ENCODE results near the gene NSMCE1. TPM values are rescaled to one million over a fixed set of nuclear protein-coding genes. Genes with fewer than 3 reads are reported as not detected.
"Not testable (repeated sequence)": the region's sequence is repeated elsewhere in the genome, so short reads cannot be mapped to it uniquely, and the experiment has no call there.

The NSMCE1 gene
- total RNA-seq, 2 experiments from 2014 or later, result 117 to 118 TPM

GRCh38 chr16:27304881-27305745 is 36.5 kb upstream of the NSMCE1 start:
- POLR2A ChIA-PET, result interaction anchor here (0.6 kb wide), 1 partner anchor 43 kb away, joined by 3 read pairs; no protein-coding TSS in a partner anchor
- CTCF ChIA-PET, result interaction anchor here (0.7 kb wide), 1 partner anchor 51 kb away, joined by 3 read pairs; no protein-coding TSS in a partner anchor

DNA sequence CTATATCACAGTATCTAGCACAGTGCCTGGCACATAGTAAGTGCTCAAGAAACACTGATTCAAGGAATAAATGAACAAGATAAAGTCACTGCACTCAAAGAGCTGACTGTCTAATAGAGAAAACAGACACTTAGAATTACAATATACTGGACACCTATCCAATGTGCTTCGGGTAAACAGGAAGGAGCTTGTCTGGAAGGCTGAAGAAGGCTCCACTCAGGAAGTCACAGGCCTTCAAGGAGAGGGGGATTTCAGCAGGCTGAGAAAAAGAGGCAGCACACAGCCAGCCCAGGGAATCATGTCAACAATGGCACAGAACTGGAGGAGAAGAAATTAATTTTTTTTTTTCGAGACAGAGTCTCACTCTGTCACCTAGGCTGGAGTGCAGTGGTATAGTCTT is 35.5 kb upstream of the NSMCE1 start:
- ChIA-PET POLR2A (no interaction called here), CTCF (no interaction called here)

DNA sequence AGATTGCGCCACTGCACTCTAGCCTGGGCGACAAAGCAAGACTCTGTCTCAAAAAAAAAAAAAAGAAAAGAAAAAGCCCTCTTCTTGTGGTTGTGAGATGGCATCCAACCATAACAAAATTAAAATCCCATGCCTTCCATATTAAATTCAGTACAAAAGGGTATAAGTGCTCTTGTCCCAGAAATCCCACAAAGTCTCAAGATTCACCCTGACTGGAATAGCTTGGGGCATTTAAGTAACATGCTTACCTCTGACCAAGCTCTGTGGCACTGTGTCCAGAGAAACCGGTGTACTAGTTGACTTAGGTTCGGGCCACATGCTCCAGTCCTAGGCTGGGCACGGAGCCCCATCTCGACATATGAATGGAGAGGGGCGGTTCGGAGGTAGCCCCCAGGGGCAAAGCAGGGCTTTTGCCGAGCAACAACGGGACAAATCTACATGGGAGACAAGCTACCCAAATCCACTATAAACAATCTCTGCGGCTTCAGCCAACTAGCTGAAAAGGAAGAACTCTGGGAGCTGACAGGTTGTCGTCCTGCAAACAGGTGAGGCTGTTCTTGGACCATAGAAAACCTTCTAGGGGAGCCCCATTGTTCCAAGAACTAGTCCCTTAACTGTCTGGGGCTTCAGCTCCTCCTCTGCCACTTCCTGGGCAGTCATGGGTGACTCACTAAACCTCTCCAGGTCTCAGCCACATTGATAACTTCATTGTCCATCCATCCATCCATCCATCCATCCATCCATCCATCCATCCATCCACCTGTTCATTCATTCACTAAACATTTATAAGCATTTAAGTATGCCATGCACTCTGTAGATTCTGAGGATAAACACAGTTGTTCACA is 34.9 kb upstream of the NSMCE1 start:
- ChIA-PET CTCF (no interaction called here), POLR2A (no interaction called here)

DNA sequence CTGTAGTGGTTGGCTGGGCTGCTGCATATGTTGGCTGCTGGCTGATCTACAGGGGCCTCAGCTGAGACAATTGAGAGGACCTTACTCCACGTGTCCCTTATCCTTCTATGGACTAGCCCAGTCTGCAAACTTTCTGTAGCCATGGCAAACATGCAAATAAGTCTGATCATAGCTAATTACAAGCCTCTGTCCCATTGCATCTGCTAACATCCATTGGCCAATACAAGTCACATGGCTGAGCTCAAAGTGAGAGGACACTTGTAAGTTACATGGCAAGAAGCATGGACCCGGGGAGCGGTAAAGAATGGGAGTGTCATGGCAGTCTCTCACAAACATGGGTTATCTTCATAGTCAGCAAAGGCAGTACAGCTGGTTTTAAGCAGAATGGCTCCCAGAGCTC is 33.6 kb upstream of the NSMCE1 start:
- POLR2A ChIA-PET, result no interaction called here
- CTCF ChIA-PET, result no interaction called here

DNA sequence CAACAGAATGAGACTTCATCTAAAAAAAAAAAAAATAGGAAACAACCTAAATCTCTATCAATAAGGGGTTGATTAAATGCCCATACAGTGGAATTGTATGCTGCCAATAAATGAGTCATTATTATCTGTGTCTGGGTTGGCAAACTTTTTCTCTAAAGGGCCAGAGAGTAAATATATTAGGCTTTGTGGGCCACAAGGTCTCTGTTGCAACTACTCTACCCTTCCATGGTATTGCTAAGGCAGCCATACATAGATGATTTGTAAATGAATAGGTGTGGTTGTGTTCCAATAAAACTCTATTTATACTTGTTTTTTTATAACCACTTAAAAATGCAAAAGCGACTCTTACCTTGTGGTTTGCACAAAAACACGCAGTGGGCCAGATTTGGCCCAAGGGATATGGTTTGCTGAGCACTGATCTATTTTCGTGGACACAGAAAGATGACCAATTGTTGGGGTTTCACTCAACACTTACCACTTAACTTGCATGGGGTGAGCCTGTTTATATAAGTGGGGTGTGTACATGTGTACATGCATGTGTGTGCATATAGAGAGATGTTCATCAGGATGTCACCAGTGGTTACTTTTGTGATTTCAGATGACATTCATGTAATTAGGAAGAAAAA is 32.8 kb upstream of the NSMCE1 start:
- ChIA-PET CTCF (no interaction called here), POLR2A (no interaction called here)

DNA sequence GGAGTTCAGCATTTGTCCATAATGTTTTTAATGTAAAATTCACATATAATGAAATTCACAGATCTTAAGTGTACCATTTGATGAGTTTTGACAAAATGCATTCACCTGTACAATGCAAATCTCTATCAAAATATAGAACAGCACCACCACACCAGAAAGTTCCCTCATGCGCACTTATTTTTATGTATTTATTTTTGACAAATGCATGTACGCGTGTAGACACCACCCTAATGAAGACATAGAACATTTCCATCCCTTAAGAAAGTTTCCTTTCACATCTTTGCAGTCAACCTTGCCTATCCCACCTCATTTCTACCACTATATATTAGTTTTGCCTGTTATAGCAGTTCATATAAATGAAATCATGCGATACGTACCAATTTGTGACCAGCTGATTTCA is 29.6 kb upstream of the NSMCE1 start:
- ChIA-PET CTCF (no interaction called here), POLR2A (no interaction called here)

DNA sequence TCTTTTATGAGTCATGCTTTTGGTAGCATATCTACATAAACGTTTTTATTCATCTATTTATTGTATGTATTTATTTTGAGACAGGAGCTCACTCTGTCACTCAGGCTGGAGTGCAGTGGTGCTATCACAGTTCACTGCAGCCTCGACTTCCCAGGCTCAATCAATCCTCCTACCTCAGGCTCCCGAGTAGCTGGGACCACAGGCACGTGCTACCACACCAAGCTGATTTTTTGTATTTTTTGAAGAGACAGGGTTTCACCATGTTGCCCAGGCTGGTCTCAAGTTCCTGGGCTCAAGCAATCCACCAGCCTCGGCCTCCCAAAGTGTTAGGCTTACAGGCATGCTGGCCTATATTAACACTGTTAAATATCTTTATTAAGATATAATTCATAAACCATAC is 24.8 kb upstream of the NSMCE1 start:
- POLR2A ChIA-PET, result no interaction called here
- CTCF ChIA-PET, result interaction anchor here (1.6 kb wide), 1 partner anchor 10 kb away, joined by 3 read pairs; no protein-coding TSS in a partner anchor

GRCh38 chr16:27291722-27292240 is 23.2 kb upstream of the NSMCE1 start:
- ChIA-PET CTCF (interaction anchor here (1.1 to 2.4 kb wide), 2 partner anchors 57 to 178 kb away, joined by 4 to 7 read pairs; no protein-coding TSS in a partner anchor), POLR2A (no interaction called here)

- CTCF ChIA-PET, result interaction anchor here (1.1 to 2.4 kb wide), 2 partner anchors 56 to 177 kb away, joined by 4 to 7 read pairs; no protein-coding TSS in a partner anchor
Measured at GRCh38 chr16:27291106-27291505, 22.5 kb upstream of the NSMCE1 start.

GRCh38 chr16:27290562-27290961 is 22.0 kb upstream of the NSMCE1 start:
- ChIA-PET POLR2A (interaction anchor here (0.5 kb wide), 1 partner anchor 22 kb away, joined by 3 read pairs; the partner anchor contains the start of gene NSMCE1), CTCF (interaction anchor here (0.6 to 2.4 kb wide), 3 partner anchors 22 to 56 kb away, joined by 3 to 7 read pairs (median 3); partner anchors contain the start of gene NSMCE1)

More at GRCh38 chr16:27291106-27291505, 22.5 kb upstream of the NSMCE1 start:
- POLR2A ChIA-PET, result no interaction called here

DNA sequence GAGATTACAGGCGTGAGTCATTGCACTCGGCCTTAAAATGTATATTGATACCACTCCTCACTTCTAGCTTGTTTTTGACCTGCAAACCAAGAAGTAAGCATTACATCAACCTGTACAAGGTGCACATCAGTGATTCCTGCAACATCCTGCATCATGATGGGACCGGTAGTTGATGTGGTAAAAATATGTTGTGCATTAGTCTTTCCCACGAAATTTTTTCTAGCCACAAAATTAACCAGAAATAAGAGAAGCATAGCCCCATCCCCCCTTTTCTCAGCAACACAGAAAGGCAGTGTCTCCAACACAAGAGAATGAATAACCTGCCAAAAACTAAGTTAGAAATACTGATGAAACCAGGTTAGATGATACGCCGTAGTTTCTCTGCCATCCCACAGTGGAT is 21.1 kb upstream of the NSMCE1 start:
- POLR2A ChIA-PET, result interaction anchor here (0.6 to 0.7 kb wide), 2 partner anchors 35 to 86 kb away, joined by 3 to 4 read pairs; partner anchors contain the start of gene KDM8

GRCh38 chr16:27288313-27288712 is 19.7 kb upstream of the NSMCE1 start:
- POLR2A ChIA-PET, result not testable (repeated sequence)
- CTCF ChIA-PET, result interaction anchor here (0.9 kb wide), 1 partner anchor 40 kb away, joined by 3 read pairs; no protein-coding TSS in a partner anchor

More for the DNA sequence above, 21.1 kb upstream of the NSMCE1 start:
- CTCF ChIA-PET, result interaction anchor here (1.0 to 1.5 kb wide), 2 partner anchors 21 to 79 kb away, joined by 3 read pairs; partner anchors contain the start of gene NSMCE1

DNA sequence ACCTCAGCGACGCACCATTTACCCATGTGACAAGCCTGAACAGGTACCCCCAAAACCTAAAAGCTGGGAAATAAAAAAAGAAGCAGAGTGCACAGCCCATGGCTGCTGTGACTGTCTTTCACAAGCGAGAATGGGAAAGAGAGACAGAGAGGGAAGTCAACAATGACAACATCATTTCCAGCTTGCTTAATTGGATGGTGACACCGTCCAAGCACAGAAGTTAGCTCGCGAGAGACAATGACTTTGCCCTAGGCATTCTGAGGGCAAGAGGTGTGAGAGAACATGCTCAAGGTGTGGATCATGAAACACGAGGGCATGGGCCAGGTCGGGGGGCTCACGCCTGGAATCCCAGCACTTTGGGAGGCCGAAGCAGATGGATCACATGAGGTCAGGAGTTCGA is 19.3 kb upstream of the NSMCE1 start:
- ChIA-PET POLR2A (no interaction called here), CTCF (interaction anchor here (0.9 to 2.6 kb wide), 2 partner anchors 40 to 53 kb away, joined by 3 to 6 read pairs; no protein-coding TSS in a partner anchor)

DNA sequence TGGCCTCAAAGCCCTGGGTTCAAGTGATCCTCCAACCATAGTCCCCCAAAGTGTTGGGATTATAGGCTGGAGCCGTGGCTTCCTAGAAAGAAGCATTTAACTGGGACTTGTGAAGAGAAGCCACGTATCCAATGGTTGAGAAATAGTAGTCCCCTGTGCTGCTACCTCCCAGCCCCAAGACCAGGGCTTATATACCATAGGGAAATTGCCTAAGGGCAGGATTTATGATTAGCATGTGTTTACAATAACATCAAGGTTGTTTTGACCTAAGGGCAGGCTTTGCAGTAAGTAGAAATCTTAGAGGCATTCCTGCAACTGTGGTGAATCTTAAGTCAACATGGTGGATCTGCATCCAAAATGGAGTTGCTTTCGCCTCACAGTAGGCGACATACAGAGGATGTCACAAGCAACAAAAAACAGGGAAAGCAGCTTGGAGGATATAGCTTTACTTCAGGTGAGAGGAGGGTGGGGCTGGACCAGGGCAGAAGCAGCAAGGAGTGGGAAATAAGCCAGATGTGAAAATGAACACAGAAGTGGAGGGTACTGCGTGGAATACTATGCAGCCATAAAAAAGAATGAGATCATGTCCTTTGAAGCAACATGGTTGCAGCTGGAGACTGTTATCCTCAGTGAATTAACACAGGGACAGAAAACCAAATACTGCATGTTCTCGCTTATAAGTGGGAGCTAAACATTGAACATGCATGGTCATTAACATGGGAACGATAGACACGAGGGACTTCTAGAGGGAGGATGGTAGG is 18.7 kb upstream of the NSMCE1 start:
- ChIA-PET CTCF (interaction anchor here (0.9 to 2.6 kb wide), 2 partner anchors 39 to 52 kb away, joined by 3 to 6 read pairs; no protein-coding TSS in a partner anchor), POLR2A (no interaction called here)

GRCh38 chr16:27286451-27286850 is 17.9 kb upstream of the NSMCE1 start:
- CTCF ChIA-PET, result interaction anchor here (2.6 kb wide), 1 partner anchor 51 kb away, joined by 6 read pairs; no protein-coding TSS in a partner anchor

GRCh38 chr16:27285676-27286196 is 17.2 kb upstream of the NSMCE1 start:
- CTCF ChIA-PET, result interaction anchor here (2.6 kb wide), 1 partner anchor 51 kb away, joined by 6 read pairs; no protein-coding TSS in a partner anchor
- POLR2A ChIA-PET, result interaction anchor here (0.6 kb wide), 1 partner anchor 114 kb away, joined by 9 read pairs; no protein-coding TSS in a partner anchor

More at GRCh38 chr16:27286451-27286850, 17.9 kb upstream of the NSMCE1 start:
- POLR2A ChIA-PET, result no interaction called here

DNA sequence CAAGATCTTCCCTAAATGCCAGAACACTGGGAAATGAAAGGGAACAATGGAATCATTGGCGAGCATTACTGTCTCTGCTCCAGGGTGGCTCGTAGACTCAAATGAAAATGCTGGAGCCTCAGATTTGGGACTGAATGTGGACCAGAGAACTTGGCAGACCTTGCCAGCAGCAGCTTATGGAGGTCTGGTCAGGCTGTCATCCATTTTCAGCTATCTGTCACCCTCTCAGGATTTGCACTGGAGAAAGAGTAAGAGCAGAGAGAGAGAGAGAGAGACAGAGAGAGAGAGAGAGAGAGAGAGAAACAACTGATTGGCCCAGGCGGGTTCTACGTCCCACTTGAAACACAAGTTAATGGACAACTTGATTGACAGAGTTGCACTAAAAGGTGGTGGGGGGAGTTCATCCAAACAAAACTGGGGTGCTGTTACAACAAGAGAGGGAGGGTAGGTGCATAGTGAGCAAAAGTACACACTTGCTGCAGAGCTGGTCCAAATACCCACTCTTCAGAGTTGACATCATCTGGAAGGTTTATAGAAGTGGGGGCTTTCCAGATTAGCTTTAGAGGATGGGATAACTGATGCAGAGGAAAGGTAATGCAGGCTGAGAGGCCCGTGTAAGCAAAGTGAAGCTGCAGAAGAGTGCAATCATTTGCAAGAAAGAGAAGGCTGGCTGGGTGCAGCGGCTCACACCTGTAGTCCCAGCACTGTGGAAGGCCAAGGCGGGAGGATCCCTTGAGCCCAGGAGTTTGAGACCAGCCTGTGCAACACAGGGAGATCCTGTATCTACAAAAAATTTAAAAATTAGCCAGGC is 16.5 kb upstream of the NSMCE1 start:
- ChIA-PET CTCF (interaction anchor here (0.7 to 2.6 kb wide), 2 partner anchors 50 to 130 kb away, joined by 3 to 6 read pairs; no protein-coding TSS in a partner anchor), POLR2A (interaction anchor here (0.6 to 0.7 kb wide), 3 partner anchors 82 to 174 kb away, joined by 4 to 9 read pairs (median 4); partner anchors contain the start of gene KDM8)
